T-helper 1 cell treated with Interleukin-12 subunit alpha and Interleukin-12 subunit beta and Interleukin-4 antibody, amounts not matched to agents 30 ng/mL and 1 ng/mL, for 36 hours (primary cell): ENCODE results near the gene TBC1D5. TPM values are rescaled to one million over a fixed set of nuclear protein-coding genes. Genes with fewer than 3 reads are reported as not detected.
"Not testable (repeated sequence)": the region's sequence is repeated elsewhere in the genome, so short reads cannot be mapped to it uniquely, and the experiment has no call there.

Experiments used
- intact Hi-C: fragments of 100-400 bp; cut with micrococcal nuclease; formaldehyde crosslinking; loops from one replicate; pipeline ENCODE4 v1.15.1; 2024
- total RNA-seq: library from RNA; stranded (reverse); gene quantifications from 2 replicates; pipeline ENCODE4 v1.2.3, GENCODE V29; 2022

TBC1D5 gene
- total RNA-seq, 1 donor from 2014 or later = 41.4 TPM

- intact Hi-C loops = not testable (repeated sequence)
Measured at GRCh38 chr3:17649748-17650147, 92.7 kb downstream of the TBC1D5 start.

GRCh38 chr3:17648630-17649355 lies 93.6 kb downstream of the TBC1D5 start:
- intact Hi-C loops = not testable (repeated sequence)

DNA sequence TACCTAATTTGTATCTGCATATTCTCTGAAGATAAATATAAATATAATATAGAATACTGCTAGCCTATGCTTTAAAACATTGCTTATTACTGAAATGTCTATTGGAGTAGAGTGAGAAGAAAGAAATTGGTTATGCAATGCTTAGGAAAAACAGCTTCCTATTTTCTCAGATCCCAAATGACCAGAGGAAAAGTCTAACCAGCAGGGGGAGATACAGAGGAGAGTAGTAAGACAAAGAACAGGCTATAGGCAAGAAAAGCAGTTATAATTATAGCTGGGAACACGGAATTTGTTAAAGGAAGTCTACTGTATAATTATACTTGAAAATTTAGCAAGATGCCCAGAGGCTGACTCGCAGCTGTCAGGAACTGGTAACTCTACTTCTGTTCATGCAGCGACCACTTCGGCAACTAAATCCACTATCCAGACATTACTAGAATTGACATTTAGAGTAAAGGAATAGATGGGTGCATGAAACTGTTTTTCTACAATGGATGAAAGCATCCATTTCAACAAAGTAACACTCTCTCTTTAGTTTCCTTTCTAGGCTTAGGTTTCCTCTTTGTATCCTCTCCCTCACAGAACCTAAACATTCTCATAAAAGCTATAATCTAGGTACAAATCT lies 97.2 kb downstream of the TBC1D5 start:
- intact Hi-C loops = loop anchor here (1.0 kb wide), 1 partner anchor 196 kb away; no protein-coding TSS in a partner anchor

- intact Hi-C loops = no loop called here
Measured at GRCh38 chr3:17643691-17644090, 98.7 kb downstream of the TBC1D5 start.

- intact Hi-C loops = no loop called here
Measured at GRCh38 chr3:17642474-17642873, 100.0 kb downstream of the TBC1D5 start.

DNA sequence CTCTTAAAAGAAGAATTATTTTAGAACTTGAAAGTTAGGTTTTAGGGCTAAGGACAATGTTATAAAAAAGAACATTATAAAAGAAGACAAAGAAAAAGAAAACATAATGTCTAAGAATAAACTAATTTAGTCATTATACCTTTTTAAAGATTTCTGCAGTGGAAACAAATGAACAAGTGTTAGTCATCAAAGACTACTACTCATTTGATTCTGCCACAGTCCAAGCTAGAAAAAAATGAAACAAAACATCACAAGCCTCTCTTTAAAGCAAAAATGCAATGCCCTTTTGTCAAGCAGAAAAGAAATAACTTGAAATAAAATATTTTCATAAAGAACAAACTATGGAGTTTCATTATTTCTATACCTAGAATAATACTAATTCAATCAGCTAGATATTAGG lies 102.0 kb downstream of the TBC1D5 start:
- intact Hi-C loops = no loop called here

- intact Hi-C loops = no loop called here
Measured at GRCh38 chr3:17639765-17640164, 102.7 kb downstream of the TBC1D5 start.

GRCh38 chr3:17639257-17639656 lies 103.2 kb downstream of the TBC1D5 start:
- intact Hi-C loops = no loop called here

DNA sequence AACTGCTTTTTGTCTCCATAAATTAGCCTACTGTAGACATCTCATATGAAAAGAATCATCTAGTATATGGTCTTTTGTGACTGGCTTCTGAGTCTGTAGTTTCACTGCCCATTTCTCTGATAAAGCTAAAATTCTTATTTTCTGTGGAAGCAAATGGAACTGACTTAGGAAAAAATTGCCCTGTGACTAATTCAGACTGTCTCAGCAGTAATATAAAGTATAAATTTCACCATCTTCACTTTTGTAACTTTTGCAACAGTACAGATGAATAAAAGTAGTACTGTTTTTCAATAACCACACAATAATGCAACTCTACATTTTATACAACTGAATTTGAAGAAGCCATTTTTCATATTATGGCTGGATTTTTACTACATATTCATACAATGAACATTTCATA lies 104.1 kb downstream of the TBC1D5 start:
- intact Hi-C loops = no loop called here

DNA sequence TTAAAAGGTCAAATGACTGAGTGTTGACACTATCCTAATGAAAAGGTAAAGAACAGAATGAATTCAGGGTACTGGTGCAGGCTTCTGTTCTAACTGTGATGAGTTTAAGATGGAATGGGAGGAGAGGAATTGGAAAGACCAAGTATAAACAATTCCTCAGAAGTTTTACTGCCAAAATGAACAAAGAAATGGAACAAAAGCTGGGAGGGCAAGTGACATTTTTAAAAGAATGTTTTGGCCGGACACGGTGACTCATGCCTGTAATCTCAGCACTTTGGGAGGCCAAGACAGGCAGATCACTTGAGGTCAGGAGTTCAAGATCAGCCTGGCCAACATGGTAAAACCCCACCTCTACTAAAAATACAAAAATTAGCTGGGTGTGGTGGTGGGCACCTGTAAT lies 106.8 kb downstream of the TBC1D5 start:
- intact Hi-C loops = not testable (repeated sequence)

DNA sequence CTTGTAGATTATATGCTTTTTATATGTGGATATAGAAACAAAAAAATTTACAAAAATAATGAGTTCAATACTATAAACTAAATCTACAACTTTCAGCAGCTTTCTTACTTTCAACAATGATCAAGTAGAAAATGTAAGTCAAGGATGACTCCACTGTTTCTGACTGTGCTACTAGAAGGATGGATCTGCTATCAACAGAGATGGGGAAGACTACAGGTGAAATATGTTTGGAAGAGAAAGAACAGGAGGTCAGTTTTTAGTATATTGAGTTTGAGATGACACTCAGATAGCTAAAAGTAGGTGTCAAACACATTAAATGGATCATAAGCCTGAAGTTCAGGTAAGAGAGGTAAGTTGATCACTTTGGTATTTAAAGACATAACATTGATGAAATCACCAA lies 107.5 kb downstream of the TBC1D5 start:
- intact Hi-C loops = no loop called here

DNA sequence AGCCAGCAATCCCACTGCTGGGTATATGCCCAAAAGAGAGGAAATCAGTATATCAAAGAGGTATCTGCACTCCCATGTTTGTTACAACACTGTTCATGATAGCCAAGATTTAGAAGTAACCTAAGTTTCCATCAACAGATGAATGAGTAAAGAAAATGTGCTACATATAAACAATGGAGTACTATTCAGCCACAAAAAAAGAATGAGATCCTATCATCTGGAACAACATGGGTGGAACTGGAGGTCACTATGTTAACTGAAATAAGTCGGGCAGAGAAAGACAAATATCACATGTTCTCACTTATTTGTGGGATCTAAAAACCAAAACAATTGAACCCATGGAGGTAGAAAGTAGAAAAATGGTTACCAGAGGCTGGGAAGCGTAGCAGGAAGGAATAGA lies 108.2 kb downstream of the TBC1D5 start:
- intact Hi-C loops = no loop called here

DNA sequence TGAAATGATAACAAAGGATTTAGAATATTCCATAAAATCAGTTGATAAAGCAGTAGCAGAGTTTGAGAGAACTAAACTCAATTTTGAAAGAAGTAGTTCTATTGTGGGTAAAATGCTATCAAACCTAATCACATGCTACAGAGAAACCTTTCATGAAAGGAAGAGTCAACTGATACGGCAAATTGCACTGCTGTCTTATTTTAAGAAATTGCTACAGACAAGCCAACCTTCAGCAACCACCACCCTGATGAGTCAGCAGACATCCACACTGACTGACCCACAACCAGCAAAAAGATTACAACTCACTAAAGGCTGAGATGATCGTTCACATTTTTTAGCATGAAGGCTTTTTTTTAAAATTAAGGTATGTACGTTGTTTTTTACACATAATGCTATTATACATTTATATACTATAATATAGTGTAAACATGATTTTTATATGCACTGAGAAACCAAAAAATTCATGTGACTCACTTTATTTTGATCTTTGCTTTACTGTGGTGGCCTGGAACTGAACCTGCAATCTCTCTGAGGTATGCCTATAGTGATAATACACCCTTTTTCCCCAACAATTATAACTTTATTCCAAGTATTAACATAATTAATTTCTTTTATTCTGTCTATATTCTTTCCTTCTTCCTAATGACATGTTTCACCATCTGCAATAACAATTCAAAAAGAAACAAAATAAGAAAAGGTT lies 109.9 kb downstream of the TBC1D5 start:
- intact Hi-C loops = no loop called here

DNA sequence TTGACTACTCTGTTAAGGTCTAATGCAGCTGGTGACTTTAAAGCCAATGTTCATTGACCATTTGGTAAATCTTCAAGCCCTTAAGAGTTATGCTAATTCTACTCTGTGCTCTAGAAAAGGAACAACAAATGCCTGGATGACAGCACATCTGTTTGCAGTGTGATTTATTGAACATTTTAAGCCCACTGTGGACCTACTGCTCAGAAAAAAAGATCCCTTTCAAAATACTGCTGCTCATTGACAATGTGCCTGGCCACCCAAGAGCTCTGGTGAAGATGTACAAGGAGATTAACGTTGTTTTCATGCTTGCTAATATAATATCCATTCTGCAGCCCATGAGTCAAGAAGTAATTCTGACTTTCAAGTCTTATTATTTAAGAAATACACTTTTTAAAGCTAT lies 110.8 kb downstream of the TBC1D5 start:
- intact Hi-C loops = no loop called here

DNA sequence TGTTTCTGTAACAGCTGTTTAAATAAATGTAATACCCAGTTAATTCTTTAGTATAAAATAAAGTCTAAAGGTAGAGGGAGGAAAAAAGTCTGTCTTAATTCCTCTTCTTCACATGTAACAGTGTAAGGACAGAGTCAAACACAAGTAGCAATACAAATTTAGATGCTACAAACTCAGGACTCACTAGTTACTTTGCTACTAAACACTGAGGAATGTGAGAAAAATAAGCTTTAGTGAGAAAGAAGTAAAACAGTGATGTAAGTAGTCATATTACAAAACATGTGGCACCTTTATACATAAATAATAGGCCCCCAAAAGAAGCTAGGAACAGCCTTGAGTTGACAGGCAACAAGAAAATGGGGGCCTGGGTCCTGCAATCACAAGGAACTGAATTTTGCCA lies 113.0 kb downstream of the TBC1D5 start:
- intact Hi-C loops = no loop called here

- intact Hi-C loops = no loop called here
Measured at GRCh38 chr3:17626395-17626794, 116.0 kb downstream of the TBC1D5 start.

GRCh38 chr3:17625133-17625532 lies 117.3 kb downstream of the TBC1D5 start:
- intact Hi-C loops = no loop called here

DNA sequence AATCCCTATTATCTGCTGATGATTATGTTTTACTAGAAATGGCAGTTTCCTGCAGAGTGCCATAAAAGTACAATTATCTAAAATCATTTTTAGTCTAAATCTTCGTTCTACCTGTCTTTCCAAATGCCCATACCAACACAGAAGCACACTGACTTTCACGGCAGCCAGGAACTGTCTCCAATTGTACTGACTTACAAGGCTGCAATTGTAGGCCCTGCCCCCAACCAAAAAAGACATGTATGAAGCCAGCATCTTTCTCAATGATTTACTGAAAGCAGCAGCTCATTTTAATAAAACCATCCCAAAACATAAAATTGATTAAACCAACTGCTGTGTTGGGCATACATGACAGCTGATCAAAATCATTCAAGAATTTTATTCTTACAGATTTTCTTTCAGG lies 119.0 kb downstream of the TBC1D5 start:
- intact Hi-C loops = no loop called here

GRCh38 chr3:17619968-17620367 lies 122.5 kb downstream of the TBC1D5 start:
- intact Hi-C loops = no loop called here

DNA sequence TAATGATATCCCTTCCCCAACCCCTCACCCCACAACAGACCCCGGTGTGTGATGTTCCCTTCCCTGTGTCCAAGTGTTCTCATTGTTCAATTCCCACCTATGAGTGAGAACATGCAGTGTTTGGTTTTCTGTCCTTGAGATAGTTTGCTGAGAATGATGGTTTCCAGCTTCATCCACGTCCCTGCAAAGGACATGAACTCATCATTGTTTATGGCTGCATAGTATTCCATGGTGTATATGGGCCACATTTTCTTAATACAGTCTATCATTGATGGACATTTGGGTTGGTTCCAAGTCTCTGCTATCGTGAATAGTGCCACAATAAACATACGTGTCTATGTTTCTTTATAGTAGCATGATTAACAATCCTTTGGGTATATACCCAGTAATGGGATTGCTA lies 129.4 kb downstream of the TBC1D5 start:
- intact Hi-C loops = not testable (repeated sequence)

DNA sequence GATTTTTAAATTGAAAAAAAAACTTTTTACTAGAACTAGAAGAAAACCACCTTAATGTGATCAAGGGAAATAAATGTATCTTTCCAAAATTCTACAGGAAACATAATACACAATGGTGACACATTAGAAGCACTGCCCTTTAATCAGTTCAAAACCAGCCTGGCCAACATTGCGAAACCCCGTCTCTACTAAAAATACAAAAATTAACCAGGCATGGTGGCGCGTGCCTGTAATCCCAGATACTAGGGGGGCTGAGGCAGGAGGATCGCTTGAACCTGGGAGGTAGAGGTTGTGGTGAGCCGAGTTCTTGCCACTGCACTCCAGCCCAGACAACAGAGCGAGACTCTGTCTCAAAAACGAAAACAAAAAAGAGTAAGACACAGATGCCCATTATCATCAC lies 134.5 kb downstream of the TBC1D5 start:
- intact Hi-C loops = no loop called here

DNA sequence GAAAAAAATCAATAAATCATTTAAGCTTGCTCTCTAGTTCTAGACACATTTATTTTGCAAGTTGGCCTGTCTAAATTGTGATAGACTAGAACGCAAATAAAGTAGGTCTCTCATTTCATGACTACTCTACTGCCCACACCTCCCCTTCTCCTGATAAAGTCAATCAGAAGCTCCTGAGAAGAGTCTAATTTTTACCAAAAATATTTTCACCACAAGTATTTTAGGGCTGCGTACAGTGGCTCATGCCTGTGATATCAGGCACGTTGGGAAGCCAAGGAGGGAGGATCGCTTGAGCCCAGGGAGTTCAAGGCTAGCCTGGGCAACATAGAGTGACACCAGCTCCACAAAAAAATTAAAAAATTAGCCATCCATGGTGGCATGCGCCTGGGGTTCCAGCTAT lies 136.5 kb downstream of the TBC1D5 start:
- intact Hi-C loops = no loop called here

DNA sequence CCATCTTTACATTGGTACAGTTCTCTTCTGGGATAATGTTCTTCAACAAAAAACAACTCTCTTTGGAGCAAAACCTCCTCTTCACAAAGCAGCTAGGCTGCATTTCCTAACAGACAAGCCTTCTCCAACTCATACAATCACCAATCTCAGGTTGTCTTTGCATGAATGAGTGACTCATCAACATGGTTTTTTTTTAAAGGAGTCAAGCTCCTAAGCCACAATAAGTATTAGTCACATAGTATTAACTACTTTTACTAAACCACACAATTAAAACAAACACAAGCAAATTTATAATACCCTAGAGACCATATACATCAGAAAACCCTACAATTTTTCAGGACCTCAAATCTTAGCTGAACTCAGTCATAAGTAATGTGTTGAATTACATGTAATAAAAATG lies 137.4 kb downstream of the TBC1D5 start:
- intact Hi-C loops = no loop called here
